M059J (cell line): Measurements from ENCODE around the gene STK38L. TPM values are rescaled to one million over a fixed set of nuclear protein-coding genes. Genes with fewer than 3 reads are reported as not detected.

ENCODE experiments used
- DNase-seq: peaks from one replicate; pipeline ENCODE4 v3.0.0-alpha.2; 2012; ENCODE audit warnings: low read depth
- total RNA-seq: library from RNA; depleted of rRNA; stranded (reverse); fragments of >200 nt; shearing (Covaris generic); gene quantifications from 2 replicates; pipeline ENCODE4 v1.2.3, GENCODE V29; 2014

Gene STK38L
- total RNA-seq, 1 experiment from 2014 or later = 13.4 TPM

DNA sequence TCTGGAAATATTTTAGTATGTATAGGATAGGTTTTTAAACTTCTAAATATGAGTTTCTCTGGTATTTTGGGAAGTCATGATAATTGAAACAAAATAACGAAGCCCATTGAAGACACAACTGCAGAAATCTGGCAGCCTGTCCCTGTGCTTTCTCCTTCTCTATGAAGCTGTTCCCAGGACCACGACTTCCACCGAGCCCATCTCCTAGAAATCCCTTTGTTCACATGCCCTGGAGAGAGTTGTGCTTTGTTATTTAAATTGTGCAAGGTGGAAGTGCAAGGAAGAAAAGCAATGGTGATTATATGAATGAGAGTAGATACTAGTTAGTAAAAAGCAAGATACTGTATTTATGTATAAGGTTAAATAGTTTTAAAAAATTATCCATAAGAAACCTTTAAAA is 32.2 kb downstream of the STK38L start:
- no peak for DNase-seq

DNA sequence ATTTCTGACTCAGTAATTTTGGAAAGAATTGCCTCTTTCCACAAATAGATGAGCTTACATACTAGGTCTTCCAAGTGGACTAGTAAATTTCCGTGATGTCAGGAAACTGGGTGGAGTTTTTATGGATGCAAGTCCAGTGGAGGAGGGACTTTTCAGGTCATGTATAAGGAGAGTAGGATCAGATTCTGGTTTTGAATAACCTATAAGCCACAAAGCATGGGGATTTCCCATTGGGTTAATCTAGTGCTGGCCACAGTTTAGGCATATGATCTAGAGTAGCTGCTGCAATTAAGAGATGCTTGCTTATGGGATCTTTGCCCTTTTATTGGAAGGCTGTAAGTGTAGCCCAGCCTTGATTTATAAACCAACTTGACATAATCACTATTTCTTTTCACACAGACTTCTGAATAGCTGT is 33.8 kb downstream of the STK38L start:
- peak; percentile 89 for DNase-seq

DNA sequence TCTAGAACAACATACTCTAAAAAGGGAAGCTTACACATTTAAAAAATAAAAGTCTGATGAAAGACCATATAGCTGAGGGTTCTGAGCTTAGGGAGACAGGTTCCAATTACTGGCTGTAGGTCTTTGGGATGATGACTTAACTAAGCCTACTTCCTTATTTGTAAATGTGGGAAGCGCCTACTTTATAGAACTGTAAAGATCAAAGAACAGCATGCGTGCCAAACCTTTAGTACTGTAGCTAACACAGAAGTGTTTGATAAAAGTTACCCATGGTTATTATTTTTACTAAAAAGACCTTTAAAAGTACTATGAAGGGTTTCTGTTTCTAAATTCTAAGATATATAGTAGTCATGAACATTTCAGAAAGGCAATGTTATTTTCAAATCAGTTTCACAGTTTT is 35.7 kb downstream of the STK38L start:
- DNase-seq = no peak

DNA sequence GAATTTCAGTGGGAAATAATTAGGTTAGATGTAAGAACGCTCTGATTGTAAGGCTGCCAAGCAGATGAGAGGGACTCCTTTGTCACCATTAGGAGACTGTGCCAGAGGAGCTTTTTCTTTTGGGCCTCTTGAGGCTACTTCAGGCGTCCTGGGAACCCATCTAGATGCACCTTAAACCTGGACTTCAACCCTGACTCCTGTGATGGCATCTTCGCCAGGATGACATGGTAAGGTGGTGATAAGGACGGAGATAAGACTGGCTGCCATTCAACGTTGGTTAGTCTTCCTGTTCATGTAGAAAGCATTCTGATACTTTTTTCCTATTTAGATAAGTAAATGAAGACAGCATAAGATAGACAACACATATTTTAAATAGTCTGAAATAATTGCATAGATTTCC is 36.3 kb downstream of the STK38L start:
- DNase-seq = no peak

DNA sequence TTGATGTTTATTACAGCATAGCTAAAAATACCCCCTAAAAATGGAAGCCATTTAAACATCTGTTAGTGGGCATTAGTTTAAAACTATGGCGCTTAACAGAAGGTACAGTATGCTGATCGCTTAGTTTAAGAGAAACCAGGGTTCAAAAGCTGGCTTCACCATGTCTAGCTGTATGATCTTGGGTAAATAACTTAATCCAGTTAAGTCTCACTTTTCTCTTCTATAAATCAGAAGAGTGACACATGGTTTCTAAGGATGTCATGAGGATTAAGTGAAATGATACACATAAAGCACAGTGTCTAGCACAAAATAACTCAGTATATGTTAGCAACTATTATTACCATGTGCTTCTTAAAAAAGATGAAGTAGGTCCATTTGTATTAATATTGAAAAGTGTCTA is 38.7 kb downstream of the STK38L start:
- no peak for DNase-seq

DNA sequence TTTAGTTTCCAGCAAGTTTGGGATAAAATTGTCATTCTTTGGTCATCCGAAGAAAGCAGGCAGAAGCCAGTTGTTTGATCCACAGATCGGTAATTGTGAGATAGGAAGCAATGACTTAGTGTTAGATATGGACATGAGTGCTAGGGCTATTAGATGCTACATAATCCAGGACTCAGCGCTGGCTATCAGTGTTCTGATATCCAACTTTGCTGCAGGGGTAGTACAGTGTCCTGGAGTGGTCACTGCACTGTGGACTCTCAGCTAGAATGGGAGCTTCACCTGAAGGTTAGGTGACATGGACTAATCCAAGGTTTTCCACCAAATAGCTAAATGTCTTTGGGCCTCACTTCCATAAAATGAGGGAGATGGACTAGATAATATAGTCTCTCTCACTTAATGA is 39.9 kb downstream of the STK38L start:
- no peak for DNase-seq

DNA sequence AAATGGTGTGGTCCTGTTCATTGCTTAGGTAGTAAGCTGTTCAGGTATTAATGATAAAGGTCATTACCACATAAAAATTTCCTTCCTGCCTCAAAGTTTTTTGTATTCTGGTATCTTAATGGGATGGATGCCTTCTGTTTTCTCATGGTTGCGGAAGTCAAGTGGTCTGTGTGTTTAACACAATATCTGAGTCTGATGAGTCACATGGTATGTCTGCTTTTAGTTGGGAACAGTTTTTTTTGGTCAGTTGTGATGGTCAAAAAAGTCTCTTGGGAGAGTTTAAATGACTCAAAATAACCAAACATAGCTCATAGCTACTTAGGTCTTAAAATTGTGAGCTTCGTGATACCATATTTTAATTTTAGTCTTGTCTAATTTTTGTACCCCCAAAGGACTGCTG is 40.7 kb downstream of the STK38L start:
- peak; percentile 71 for DNase-seq

DNA sequence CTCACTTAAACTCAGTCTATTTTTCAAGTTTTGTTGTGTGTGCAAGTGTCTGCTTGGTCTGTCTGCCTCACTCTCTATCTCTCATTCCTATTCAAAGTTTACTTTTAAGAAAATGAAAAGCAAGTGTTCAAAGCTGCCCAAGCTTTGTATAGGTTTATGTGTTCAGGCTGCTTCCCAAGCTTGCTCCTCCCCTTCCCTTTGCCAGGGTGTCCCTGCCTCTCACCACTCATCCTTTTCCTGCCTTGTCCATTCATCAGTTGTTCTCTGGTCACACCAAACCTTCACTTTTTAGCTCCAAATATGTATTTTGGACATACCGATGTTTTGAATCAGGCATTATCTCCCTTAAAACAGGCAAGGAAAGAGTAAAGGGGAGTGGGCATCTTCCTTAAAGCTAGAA is 41.3 kb downstream of the STK38L start:
- peak; percentile 13 for DNase-seq

DNA sequence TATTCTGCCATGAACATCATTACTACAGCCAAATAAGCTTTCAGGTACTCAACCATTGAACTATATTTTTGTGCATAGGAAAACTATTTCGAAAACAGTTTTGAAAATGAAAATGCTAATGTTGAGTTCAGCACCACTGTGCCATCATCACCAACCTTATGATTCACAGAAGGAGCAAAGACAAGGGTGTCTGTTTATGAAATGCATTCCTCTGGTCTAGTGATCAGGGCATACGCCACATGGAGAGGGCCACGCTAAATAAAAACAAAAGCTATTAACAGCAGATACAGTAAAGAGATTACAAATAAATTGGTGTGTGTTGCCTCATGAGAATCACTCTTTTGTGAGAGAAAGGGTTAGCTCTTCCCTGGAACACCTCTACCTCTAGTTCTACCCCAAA is 45.3 kb downstream of the STK38L start:
- peak; percentile 17 for DNase-seq

DNA sequence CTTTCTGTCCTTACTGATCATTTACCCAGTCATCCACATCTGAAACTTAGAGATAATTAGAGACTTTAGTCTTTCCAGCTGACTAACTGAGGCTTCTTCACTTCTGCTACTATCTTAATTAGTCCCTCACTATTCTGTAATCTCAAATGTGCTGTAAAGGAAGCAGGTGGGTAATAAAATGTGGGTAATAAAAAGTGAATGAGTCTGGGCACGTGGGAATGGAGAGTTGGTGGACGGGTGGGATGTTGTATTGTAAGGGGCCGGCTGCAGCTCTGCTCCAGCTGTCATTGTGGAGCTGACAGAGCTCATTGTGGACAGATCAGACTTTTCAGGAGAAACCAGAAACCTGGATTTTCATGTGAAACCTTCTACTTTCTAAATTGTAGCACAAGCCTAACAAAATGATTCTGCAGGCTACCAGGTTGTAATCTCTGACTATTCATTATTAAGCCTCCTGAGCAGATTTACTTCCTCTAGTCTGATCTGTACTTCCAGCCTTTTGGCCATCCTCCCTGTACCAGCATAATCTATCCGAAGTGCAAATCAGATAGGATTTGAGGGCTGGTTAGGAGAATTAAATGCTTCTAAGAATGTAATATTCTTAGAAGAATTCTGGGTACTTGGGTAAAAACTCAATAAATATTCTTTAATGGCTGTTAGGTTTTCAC is 46.5 kb downstream of the STK38L start:
- DNase-seq = no peak

DNA sequence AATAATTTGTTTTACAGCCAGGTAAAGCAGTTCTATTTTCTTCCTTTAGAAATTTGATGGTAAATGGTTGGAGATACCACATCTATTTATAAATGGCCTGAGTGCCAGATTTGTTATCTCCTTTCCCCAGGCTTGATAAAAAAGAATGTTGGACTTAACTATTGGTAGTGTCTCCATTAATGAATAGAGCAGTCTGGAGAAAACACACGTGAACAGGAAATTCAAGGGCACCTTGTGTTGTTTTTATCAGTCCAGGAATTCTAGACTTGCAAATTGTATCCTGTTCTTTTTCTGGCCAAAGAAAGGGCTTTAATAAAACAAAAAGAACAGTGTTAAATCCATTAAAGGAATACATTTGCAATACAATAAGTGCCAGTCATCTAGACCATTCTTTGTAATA is 47.8 kb downstream of the STK38L start:
- no peak for DNase-seq

DNA sequence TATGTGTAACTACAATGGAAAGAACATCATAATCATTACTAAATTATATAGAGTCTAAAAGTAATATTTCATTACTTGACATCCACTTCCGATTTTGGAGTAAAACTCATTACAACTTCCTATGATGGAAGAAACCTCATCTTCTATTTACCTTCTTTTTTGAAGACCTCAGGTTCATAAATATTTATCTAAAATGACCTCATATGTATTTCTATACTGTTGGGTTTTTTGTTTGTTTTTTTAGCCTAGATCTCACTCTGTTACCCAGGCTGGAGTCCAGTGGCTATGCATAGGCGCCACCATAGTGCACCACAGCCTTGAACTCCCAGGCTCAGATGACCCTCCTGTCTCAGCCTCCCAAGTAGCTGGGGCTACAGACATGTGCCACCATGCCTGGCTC is 48.6 kb downstream of the STK38L start:
- no peak for DNase-seq

DNA sequence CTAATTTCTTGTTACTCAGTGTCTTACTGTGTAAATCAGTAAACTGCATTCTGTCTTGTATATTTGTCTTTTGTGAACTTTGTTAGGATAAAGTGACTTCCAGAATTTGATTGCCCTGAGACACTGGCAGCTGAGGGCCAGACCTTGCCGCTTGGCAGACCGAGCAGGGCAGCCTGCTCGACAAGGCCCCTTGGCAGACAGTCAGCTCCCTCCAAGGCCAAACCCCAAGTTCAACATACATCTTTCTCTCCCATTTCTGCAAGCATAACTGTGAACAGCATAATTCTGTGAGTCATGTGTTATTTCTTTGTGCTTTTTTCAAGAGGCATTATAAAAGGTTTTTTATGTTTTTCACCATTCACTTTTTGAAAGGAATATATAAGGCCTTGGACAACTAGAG is 49.4 kb downstream of the STK38L start:
- no peak for DNase-seq

DNA sequence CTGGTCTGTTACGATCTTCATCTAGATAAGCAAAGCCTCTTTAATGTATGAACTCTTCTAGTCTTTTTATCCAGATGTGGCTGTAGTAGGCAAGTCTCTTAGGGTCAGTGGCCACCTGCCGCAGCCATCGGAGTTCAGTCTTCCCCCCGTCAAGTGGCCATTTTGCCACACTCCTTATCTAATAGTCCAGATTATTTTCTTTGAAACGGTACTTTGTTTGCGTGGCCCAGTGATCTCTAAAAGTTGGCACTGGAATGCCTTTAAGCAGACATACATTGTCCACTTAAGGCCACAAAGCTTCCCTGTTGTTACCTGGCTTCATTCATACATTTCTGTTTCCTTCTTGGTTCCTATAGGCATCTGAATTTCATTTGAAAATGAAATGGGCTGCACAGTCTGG is 52.6 kb downstream of the STK38L start:
- no peak for DNase-seq

DNA sequence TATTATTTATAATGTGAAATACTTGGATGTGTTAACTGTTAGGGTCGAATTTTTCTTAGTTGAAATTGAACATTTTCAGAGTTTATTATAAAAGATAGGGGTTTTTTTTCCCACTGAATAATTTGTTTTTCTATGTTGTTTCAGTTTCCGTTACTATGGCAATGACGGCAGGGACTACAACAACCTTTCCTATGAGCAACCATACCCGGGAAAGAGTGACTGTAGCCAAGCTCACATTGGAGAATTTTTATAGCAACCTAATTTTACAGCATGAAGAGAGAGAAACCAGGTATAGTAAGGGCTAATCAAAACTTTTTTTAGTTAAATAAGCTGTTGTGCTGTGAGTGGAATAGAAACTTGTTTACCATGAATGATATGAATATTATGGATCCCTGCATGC is 53.5 kb downstream of the STK38L start:
- DNase-seq = peak; percentile 10

DNA sequence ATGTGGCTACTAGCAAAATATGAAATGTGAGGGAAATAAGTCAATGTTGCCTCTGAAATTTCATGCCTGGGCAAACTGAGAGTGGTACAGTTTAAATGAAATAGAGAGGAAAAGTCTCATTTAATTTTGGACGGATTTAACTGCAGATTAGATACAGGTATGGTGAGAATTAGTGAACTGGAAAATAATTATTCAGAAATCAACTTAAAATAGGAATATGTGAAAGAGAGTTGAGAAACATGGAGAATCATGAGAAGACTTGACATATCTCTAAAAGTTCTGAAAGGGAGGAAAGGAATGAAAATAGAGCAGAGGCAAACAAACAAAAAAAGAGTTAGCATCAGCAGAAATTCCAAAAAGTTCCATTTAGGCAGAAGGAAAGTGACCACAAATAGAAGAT is 55.0 kb downstream of the STK38L start:
- DNase-seq = no peak

DNA sequence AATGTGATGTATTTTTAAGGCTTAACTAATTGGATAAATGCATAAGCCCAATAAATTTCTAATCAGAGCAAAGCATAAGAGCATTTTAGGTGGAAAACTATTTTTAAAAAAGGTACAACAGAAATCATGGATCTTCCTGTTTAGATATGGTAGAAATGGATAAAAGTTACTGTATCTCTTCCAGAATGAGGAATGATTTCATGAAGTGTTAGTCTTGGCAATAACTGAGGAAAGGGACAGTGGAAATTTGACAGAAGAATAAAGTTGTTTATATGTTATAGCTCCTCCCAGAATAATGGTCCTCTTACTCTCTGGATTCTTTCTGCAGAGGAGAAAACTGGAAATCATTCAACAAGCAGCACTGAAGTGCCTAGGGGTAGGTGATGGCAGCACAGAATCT is 56.1 kb downstream of the STK38L start:
- no peak for DNase-seq

DNA sequence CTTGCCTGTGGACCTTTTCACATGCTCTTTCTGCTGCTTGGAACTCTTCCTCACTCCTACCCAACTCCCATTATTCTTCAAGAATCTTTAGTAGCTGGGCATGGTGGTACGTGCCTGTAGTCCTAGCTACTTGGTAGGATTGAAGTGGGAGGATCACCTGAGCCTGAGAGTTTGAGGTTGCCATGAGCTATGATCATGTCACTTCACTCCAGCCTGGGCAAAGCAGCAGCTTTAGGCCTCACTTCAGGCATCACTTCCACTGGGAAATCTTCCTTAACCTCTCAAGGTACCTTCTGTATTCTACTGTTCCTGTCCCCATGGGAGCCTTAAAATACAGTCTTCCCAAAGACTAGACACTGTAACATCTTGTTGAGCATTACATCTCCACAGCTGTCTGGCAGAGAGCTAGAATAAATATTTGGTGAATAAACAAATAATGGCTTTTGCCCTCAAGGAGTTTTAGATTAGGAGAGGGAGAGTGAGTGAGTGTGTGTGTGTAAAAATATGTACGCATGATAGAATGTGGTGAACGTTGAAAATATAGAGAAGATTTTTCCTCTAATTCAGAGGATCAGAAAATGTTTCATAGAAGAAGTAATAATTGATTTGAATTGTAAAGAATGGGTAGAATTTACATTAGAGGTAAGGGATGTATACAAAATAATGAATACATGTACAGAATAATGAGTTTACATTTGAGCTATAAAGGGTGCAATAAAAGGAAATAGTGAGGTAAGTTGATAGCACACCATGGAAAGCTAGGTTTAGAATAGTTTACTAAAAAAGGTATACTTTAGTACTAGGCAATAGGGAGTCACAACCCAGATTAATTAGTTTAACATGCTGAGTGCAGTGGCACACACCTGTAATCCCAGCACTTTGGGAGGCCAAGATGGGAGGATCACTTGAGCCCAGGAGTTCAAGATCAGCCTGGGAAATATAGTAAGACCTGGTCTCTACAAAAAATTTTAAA is 59.3 kb downstream of the STK38L start:
- DNase-seq = no peak

DNA sequence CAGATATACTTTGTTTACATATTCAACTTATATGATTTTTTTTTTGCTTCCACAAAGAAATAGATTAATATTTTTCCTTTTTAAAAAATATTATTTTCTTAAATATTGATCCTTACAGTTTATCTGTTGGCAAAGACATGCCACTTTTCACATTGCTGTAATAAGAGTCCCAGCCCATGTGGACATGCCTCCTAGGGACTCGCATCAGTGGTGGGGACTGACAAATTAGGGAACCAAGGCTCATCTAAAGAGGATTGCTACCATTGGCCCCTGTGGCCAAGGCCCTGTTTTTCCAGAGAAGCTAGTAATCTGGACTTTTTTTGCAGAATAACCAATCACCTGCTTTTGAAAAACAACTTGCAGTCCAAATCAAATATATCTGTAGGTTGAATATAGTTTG is 60.8 kb downstream of the STK38L start:
- no peak for DNase-seq

DNA sequence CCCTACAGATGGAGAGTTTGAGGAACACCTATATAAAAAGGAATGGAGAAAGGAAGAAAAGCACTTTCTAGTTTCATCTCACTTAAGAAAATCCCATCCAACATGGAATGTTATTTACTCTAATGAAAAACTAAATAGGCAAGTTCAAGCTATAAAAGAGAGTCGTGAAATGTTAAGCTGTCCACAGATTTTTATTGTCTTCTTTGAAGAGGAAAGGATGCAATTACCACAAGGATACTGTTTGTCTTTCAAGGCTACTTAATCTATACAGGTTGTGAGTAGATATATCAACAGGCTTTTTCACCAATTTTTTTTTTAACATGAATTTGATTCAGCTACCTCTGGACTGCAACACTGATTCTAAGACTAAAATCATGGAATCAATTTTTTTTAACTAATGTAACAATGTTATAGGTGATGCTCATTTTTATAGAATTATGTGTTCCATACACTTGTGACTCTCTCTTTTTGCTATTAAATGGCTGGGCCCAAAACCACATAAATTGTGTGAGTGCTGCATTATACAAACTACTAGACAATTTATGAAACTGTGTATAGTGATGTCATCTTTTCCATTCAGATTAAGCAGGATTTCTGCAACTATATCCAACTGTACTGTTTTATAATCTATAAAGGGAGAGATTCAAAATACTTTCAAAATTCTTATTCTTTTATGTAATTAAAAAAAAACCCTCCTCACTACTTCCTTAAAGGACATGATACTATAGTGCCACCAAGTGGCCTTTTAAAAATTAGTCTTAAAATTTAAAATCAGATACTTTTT is 61.8 kb downstream of the STK38L start:
- DNase-seq = peak; percentile 51

DNA sequence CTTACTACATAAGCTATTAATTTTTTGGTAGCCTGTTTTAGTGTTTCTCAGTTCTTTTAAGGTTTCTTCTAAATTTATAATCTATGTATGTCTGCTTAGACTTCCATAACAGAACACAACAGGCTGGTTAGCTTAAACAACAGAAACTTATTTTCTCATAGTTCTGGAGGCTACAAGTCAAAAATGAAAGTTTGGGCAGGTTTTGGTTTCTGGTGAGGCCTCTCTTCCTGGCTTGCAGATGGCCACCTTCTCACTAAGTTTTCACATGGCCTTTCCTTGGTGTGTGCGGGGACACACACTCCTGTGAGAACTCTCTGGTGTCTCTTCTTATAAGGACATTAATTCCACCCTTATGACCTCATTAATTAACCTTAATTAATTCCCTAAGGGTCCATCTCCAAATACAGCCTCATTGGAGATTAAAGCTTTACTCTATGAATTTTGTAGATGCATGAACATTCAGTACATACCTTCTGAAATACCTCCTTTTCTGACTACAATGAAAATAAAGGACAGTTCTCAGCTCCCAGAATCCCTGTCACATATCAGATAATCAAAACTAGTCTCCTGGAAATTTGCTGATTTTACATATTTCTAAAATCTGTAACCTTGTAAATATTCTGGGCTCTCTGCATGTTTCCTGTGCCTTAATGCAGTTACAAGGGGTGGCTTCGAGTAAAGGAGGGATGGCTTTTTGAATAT is 65.4 kb downstream of the STK38L start:
- DNase-seq = no peak

DNA sequence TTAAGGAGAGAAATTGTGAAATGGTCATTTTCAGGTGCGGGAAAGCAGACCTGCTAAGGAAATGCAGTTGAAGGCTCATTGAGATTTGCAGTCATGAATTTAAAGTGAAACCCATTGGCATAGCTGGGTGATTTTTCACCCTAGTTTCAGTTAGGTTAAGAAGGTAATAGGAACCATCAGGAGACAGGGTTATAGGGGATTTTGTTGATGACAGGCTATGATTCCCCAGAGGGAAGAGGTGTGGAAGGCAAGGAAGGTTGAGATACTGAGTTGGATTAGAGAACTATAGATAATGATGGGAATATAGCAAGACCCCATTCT is 65.9 kb downstream of the STK38L start:
- no peak for DNase-seq
